ENCODE results near the gene GLOD5. TPM values are rescaled to one million over a fixed set of nuclear protein-coding genes. Genes with fewer than 3 reads are reported as not detected.
"Not testable (repeated sequence)": the region's sequence is repeated elsewhere in the genome, so short reads cannot be mapped to it uniquely, and the experiment has no call there.

GLOD5 gene
- total RNA-seq, 4 donors from 2014 or later = not detected

DNA sequence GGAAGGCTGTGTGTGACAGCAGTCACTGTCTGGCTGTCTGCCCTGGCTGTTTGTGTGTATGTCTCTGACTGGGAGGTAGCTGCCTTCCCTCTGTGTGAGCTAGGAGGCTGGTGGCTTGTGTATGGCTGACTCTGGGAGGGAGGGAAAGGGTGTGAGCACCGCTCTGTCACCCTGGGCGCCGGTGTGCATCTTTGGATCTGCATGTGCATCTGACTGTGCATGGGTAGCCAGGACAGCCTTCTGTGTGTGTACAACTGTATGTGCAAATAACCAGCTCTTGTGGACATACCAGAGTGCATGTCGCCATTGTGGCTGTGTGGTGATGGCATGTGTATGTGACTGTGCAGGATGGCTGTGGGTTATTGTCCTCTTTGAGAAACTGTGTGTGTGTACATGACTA, 57.3 kb downstream of the GLOD5 start:
- H3K9me3 ChIP-seq = no peaks in the 10 kb centered on the region
- H3K4me1 ChIP-seq = no peaks in the 10 kb centered on the region
- WGBS, 2 donors = 84% methylated on average over 4 of the region's 4 CpGs; no CpG with 5 or more reads in 1 of the 2 donors
- peaks cover 0 to 94% (median 0%) of the 10 kb centered on the region in 3 donors for H3K36me3 ChIP-seq
- H3K4me3 ChIP-seq = no peak overlapping the region
- no peak overlapping the region for H3K27ac ChIP-seq
- no peaks in the 10 kb centered on the region for H3K27me3 ChIP-seq
- no peak for DNase-seq (ENCODE audit: low spot score in 2 of 2)
- TF ChIP-seq EP300 (IDR thresholded peaks at IDR 0.05) = no peak
- TF ChIP-seq, protein P1, sequence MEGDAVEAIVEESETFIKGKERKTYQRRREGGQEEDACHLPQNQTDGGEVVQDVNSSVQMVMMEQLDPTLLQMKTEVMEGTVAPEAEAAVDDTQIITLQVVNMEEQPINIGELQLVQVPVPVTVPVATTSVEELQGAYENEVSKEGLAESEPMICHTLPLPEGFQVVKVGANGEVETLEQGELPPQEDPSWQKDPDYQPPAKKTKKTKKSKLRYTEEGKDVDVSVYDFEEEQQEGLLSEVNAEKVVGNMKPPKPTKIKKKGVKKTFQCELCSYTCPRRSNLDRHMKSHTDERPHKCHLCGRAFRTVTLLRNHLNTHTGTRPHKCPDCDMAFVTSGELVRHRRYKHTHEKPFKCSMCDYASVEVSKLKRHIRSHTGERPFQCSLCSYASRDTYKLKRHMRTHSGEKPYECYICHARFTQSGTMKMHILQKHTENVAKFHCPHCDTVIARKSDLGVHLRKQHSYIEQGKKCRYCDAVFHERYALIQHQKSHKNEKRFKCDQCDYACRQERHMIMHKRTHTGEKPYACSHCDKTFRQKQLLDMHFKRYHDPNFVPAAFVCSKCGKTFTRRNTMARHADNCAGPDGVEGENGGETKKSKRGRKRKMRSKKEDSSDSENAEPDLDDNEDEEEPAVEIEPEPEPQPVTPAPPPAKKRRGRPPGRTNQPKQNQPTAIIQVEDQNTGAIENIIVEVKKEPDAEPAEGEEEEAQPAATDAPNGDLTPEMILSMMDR (IDR thresholded peaks at IDR 0.05) = no peak

GRCh38 chrX:48819394-48819793, 57.8 kb downstream of the GLOD5 start:
- H3K27me3 ChIP-seq; H3K27ac ChIP-seq; H3K4me1 ChIP-seq; DNase-seq (ENCODE audit: low spot score in 2 of 2); H3K4me3 ChIP-seq; H3K9me3 ChIP-seq: not testable (repeated sequence)
- WGBS, 2 donors = 86 to 88% methylated on average over 4 to 9 of the region's 9 CpGs
- peaks cover 0 to 94% (median 0%) of the 10 kb centered on the region in 3 donors for H3K36me3 ChIP-seq

- no peak for DNase-seq (ENCODE audit: low spot score in 2 of 2)
These were observed 61.5 kb downstream of the GLOD5 start for GRCh38 chrX:48823053-48823452.

More at GRCh38 chrX:48823053-48823452, 61.5 kb downstream of the GLOD5 start:
- TF ChIP-seq POLR2A (IDR thresholded peaks at IDR 0.05) = no peak
- TF ChIP-seq, protein P1 (IDR thresholded peaks at IDR 0.05) = no peak
- TF ChIP-seq EP300 (IDR thresholded peaks at IDR 0.05) = no peak
- no peak overlapping the region for H3K27ac ChIP-seq
- H3K4me1 ChIP-seq = no peaks in the 10 kb centered on the region
- H3K9me3 ChIP-seq = peaks cover 0 to 4% (median 0%) of the 10 kb centered on the region in 4 donors
- H3K36me3 ChIP-seq = peaks cover 0 to 88% (median 0%) of the 10 kb centered on the region in 3 donors
- no peak overlapping the region for H3K4me3 ChIP-seq
- no peaks in the 10 kb centered on the region for H3K27me3 ChIP-seq
- 33 to 79% methylated on average over 1 to 6 of the region's 6 CpGs for WGBS, 2 donors

Small RNA genes lying within 50 kb of the gene (small RNA-seq; reads per million reads assigned to genes)
- gene RNU6-1056P (not detected), gene RNU6-29P (not detected)

Other genes starting within 250 kb of the GLOD5 start
- 10 to 100 TPM; 21.1 to 29.2 (median 23.6) TPM for gene EBP, start 239.9 kb upstream of the GLOD5 start, total RNA-seq
- 10 to 100 TPM in 3 of 4 donors, 1 to 10 TPM in 1; 9.9 to 15.9 (median 12.2) TPM for gene TBC1D25, start 222.0 kb upstream of the GLOD5 start, total RNA-seq
- gene RBM3, start 187.3 kb upstream of the GLOD5 start, total RNA-seq = 100 to 1,000 TPM; 170 to 235 (median 217) TPM
- 100 to 1,000 TPM; 108 to 224 (median 126) TPM for gene WDR13, start 164.3 kb upstream of the GLOD5 start, total RNA-seq
- gene WAS, start 77.9 kb upstream of the GLOD5 start, total RNA-seq = 10 to 100 TPM in 2 of 4 donors, 1 to 10 TPM in 2; 3.1 to 32.7 (median 9.8) TPM
- 10 to 100 TPM in 1 of 4 donors, 1 to 10 TPM in 3; 4.2 to 10.0 (median 5.2) TPM for gene SUV39H1, start 65.0 kb upstream of the GLOD5 start, total RNA-seq
- under 1 TPM in 1 of 4 donors, not detected in 3; 0.90 TPM for gene GATA1, start 24.8 kb downstream of the GLOD5 start, total RNA-seq
- gene HDAC6, start 40.3 kb downstream of the GLOD5 start, total RNA-seq = 100 to 1,000 TPM; 101 to 160 (median 120) TPM
- gene ERAS, start 64.8 kb downstream of the GLOD5 start, total RNA-seq = not detected
- gene PCSK1N, start 73.9 kb downstream of the GLOD5 start, total RNA-seq = 10 to 100 TPM in 1 of 4 donors, 1 to 10 TPM in 3; 5.0 to 21.8 (median 7.3) TPM
- 10 to 100 TPM; 42.0 to 66.6 (median 47.1) TPM for gene TIMM17B, start 136.0 kb downstream of the GLOD5 start, total RNA-seq
- gene PQBP1, start 136.2 kb downstream of the GLOD5 start, total RNA-seq = 10 to 100 TPM; 40.4 to 60.3 (median 48.7) TPM
- 10 to 100 TPM; 17.0 to 35.5 (median 17.1) TPM for gene SLC35A2, start 149.9 kb downstream of the GLOD5 start, total RNA-seq
- gene PIM2, start 157.3 kb downstream of the GLOD5 start, total RNA-seq = 1 to 10 TPM; 4.9 to 8.4 (median 6.8) TPM
- gene OTUD5, start 195.9 kb downstream of the GLOD5 start, total RNA-seq = 10 to 100 TPM; 39.8 to 79.2 (median 51.6) TPM
- 1 to 10 TPM; 2.1 to 7.5 (median 4.2) TPM for gene KCND1, start 210.1 kb downstream of the GLOD5 start, total RNA-seq
- gene GRIPAP1, start 240.5 kb downstream of the GLOD5 start, total RNA-seq = 10 to 100 TPM; 42.5 to 76.2 (median 58.6) TPM